HG03159 (cell line): ENCODE measurements around the gene GPR152.
"Not testable (repeated sequence)": the region's sequence is repeated elsewhere in the genome, so short reads cannot be mapped to it uniquely, and the experiment has no call there.

Experiments used
- ATAC-seq: cut with Tn5 transposase; IDR thresholded peaks from one replicate; pipeline ENCODE4 v1.9.1; 2021; ENCODE audit warnings: mild to moderate bottlenecking, moderate library complexity; ENCODE audit not compliant: unreplicated experiment

GPR152 gene

DNA sequence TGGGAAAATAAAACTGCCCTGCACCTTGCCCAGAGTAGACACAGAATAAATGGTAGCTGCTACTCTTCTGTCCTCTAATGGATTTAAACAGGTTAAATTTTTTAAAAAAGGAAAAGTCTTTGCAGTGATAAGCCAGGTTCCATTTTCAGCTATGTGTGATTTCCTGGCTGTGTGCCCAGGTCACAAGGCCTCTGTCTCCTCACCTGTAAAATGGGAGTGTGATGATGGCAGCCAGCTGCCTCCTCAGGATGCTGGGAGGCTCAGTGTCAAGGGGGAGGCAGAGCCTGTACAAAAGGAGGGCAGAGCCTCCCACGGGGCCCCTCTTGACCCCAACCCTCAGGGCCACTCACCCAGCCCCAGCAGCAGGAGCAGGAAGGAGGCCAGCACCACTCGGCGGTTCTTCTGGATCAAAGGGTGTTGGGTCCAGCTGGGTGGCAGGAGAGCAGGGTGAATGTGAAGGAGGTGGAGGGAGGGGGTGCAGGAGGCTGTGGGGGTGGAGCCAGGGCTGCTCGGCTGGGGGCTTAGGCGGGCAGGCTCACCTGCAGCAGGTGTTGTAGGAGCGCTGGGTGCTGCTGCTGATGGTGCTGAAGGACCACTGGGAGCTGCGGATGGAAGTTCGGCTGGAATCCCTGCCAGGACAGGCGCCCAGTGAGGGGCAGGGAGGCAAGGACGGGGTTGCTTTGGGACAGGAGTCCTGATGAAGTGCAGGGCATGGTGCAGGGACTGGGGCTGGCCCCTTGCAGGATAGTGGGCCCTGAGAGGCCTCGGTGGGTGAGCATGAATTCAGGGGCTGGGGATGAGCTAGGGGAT is 14.6 kb upstream of the GPR152 start:
- no peak for ATAC-seq

GRCh38 chr11:67466367-67466766 is 13.8 kb upstream of the GPR152 start:
- ATAC-seq = no peak

DNA sequence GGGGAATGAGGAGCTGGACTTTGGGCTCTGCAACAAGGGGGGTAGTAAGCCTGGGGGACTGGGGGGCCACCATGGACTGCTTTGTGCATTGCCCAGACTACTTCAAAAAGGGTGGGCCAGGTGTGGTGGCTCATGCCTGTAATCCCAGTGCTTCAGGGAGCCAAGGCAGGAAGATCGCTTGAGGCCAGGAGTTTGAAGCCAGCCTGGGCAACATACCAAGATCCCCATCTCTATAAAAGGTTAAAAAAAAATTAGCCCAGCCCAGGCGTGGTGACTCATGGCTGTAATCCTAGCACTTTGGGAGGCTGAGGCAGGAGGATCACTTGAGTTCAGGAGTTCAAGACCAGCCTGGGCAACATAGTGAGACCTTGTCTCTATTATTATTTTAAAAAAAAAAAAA is 13.0 kb upstream of the GPR152 start:
- not testable (repeated sequence) for ATAC-seq

GRCh38 chr11:67465189-67465510 is 12.6 kb upstream of the GPR152 start:
- ATAC-seq = no peak

DNA sequence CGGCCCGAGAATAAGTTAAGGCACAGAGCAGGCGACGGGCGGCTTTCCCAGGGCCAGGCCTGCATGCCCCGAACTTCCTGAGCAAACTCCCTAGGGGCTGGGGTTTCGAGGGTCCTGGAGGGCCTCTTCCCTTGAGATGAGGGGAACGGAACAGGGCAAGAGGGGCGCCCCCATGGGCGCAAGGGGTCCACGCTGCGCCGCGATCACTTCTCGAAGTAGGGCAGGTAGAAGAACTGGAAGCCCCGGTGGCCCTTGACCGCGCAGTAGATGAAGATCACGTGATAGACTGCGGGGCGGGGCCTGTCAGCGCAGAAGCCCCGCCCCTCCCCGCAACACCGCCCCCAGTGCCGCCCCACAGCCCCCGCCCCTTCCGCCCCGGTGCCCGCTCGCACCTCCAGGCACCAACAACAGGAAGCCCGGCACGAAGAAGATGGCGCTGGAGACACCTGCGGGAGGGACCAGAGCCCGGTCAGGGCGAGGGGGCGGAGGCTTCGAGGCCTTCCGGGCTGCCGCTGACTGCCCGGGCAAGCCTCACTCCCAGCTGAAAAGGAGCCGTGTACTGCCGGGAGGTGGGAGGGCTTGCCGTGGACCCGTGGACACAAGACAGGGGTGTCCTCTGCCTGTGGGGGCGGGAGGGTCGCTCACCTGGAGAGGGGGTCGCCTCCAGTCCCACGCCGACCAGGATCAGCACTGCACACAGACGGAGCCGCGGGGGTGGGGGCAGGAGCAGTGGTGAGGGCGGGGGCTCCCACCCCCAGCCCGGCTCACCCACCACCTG is 12.1 kb upstream of the GPR152 start:
- peak; percentile 55 for ATAC-seq

DNA sequence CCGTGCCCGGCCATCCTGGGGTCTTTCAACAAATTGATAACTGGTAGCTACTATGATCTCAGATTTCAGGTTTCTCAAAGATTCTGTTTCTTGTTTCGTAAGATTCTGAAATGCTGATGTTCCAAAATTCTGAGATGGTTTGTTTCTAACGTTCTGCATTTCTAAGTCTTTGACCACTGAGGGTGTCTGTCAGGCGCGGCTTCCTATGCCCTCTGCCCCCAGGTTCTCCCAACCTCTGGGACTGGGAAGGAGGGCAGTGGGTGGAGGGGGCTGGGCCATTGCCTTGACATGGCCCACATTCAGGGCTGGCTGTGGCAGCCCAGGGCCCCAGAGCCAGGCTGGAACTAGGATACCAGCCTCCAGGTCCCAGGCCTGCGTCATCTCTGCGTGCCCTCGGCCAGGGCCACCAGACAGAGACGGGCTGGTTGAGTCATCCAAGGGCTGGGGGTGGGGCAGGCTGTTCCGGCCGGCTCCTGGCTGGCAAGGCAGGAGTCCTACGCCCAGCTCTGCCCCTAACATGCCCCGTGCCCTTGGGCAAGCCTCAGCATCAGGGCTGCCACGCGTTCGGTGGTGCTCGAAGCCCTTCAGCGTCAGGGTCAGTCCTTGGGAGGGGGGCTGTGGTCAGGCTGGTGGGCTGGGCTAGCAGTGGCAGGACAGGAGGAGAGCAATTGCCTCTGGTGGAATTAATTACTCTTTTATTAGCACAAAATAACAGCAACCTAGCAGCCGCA is 11.3 kb upstream of the GPR152 start:
- ATAC-seq = no peak

DNA sequence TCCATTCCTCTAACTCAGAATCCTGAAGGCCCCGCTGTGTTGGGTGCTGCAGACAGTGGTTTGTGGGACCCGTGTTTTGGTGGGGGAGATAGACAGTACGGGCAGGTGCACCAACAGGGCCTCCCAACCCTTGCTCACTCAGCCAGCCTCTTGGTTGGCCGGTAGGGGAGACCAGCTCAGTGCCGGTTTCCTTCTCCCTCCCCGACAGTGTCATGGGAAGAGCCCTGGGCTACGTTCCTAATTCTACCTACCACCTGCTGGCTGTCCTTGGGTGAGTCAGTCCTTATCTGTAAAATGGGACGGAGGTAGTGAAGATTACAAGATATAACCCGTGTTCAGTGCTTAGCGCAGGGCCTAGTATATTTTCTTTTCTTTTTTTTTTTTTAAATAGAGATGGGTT is 10.7 kb upstream of the GPR152 start:
- no peak for ATAC-seq

DNA sequence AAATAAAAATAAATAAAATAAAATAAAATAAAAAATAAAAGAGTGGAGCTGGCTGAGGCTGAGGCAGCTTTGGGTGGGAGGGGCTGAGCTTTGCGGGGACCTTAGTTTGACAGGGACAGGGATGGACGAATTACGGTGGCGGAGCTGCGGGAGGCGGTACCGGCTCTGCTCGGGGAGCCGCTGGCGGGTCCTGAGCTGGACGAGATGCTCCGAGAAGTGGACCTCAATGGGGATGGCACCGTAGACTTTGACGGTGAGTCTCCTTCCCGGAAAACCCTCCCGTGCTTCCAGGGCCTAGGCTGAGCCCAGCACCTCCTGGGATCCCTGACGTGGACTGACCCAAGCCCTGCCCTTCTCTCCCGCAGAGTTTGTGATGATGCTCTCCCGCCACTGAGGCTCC is 5.7 kb upstream of the GPR152 start:
- ATAC-seq = no peak

DNA sequence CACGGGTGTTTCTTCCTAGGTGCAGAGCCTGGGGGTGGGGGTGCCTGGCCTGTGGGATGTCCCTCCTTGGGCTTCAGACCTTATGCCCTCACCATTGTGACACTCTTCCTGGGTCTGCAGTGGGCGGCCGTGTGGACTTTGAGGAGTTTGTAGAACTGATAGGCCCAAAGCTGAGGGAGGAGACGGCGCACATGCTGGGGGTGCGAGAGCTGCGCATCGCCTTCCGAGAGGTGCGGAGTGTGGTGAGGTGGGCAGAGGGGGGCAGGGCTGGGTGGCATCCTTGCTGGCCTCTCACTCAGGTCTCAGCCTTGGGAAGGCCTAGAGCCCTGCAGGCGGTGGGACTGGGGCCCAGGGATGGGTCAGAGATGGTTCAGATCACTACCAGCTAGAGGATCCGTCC is 4.9 kb upstream of the GPR152 start:
- no peak for ATAC-seq

GRCh38 chr11:67456068-67456705 is 3.7 kb upstream of the GPR152 start:
- ATAC-seq = no peak

DNA sequence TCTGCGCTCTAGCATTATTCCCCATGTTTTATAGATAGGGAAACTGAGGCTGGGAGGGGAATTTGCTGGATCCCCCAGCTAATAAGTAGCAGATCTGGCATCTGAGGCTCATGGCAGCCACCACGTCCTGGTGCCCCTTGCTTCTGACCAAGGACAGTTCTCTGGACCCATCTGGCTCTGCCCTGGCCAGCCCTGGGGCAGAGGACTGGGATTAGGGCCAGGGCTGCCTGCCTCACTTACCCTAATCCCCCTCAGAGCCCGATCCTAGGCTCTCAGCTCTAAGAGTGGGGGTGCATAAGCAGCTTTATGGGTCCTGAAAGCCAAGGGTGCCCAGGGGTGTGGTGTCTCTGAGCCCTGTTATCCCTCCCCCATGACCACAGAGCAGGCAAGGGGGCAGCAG is 2.5 kb upstream of the GPR152 start, which contains the start of gene CABP4:
TSS of gene CABP4 (plus strand) at position 301 of the 400 bp plus-strand sequence. CDS start at position 371, 70 bp downstream.
- ATAC-seq = no peak

DNA sequence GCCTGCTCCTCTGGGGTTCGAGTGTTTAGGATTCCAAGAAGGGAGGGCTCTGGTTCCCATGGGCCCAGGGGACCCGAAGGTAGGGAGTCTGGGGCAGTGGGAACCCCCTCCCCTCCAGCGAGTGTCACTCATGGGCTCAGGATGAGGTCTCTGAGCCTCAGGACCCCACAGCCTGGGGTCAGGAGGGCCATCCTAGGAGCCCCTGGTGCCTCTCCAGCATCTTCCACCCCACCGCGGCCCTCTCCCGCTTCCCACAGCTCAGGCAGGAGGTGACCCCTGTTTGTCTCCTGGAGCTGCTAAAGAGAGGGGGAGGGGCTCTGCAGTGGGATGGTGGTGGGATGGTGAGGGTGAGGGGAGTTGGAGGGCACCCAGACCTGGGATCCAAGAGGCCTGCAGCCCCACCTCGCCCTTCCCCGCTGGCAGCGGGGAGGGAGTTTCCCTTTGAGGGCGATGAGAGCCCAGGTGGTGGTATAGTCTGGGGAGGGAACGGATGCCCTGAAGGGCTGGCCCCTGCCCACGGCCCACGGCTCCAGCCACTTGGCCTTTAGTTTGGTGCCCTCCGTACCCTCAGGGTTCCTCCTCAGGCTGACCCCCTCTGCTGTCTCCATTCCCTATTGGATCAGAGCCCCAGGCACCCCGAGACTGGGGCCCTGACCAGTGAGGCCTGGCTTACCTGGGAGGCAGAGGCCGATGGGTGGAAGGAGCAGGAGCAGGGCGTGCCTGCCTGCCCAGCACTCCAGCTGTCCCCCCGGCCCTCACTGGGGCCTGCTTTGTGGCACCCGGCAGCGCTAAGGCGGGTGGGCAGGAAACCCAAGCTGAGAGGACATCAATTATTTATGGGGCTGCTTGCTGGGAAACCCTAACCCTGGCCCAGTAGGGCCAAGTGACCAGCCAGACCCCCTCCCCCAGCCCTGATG is 1.5 kb upstream of the GPR152 start:
- ATAC-seq = no peak

GRCh38 chr11:67451658-67451976 is 912 bp downstream of the GPR152 start:
- ATAC-seq = no peak

- ATAC-seq = no peak
Observed at GRCh38 chr11:67450796-67451657, 1.5 kb downstream of the GPR152 start.

DNA sequence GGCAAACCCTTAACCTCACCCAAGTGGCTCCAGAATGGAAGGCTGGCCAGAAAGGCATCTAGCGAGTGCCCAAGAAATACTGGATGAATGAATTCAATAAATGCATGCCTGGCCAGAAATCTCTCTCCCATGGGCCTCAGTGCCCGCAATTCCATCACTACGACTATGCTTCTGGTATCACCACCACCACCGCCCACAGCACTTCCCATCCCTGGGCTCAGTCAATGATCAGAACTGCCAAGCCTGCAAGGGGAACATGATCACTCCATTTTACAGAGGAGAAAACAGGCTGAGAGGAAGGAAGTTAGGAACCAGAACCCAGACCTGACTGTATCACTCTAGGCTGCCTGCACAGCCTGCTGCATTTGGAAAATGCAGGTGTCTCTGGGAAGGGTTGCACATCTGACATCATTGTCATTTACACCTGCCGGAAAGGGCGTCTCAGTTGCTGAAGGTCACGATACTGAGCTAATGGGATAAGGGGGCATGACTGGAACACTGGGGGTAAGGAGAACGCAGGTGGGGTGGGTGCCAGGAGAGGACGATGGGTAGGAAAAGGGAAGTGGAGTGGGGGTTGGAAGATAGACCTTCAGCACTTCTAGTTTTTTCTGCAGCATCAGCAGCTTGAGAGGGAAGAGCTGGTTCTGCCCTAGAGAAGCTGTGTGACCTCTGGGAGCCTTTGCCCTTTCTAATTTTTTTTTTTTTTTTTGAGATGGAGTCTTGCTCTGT is 3.2 kb downstream of the GPR152 start:
- ATAC-seq = no peak

DNA sequence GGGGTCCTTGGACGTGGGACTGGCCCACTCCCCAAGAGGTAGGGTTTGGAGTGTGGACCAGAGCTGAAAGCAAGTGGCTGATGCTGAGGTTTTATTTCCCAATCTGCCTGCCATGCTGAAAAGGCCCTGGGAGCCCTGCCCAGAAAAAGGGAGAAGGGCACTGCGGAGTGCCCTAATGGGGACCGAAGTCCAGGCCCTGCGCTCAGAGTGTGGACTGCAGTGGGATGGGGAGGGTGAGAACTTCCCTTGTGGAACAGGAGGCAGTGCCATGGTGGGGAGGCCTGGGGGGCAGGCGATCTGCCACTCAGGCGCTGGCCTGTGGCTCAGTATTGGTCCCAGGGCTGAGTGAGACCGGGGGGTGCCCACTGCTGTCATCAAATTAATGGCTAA is 4.3 kb downstream of the GPR152 start:
- ATAC-seq = no peak

GRCh38 chr11:67445515-67445914 is 7.0 kb downstream of the GPR152 start:
- no peak for ATAC-seq

DNA sequence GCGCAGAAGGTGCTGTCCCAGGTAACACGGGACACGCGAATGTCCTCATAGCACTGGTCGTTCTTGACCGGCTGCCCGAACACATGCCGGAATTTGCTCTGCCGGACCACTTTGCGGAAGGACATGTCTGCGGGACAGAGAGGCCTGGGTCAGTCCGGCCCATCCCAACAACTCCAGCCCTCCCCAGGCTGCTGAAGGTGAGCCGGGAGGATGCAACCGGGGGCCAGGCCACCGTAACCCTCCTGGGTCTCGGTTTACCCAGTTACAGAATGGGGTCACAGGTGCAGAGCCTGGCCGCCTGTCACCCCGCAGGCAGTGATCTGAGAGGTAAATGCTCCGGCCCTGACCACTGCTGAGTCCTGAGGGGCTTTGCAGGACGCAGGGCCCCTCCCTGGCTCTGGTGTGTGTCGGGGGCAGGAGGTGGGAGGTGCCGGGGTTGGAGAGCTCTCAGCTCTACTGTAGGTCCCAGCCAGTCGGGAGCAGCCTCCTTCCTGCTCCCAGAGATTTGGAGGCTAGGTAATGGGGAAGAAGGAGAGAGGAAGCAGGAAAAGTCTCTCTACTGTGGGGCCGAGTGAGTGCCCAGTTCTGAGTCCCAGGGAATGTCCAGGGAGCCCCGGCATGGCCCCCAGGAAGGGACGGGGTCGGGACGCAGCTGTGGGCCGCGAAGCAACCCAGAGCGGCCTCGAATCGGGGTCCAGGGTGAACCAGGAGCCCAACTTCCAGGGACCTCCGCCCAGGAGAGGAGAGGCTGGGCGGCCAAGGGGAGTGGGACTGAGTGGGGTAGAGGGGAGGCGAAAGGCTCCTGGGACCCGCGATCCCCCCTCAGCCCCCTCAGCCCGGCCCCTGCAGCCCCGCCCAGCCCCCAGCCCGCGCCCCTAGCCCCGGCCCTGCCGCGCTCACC is 9.8 kb downstream of the GPR152 start:
- ATAC-seq = no peak
